LNCAP (cell line): ENCODE results near the gene PLA2G4A.
A peak's percentile ranks its signal among the peaks of the same experiment; 100 is the strongest.

Experiments
- CTCF ChIP-seq: fragments of 450-650 bp; IDR thresholded peaks from 2 replicates; pipeline ENCODE4 v1.5.1; 2017; ENCODE audit warnings: mild to moderate bottlenecking

Gene PLA2G4A

GRCh38 chr1:186997877-186998276, 169.1 kb downstream of the PLA2G4A start:
- no peak for TF ChIP-seq CTCF

DNA sequence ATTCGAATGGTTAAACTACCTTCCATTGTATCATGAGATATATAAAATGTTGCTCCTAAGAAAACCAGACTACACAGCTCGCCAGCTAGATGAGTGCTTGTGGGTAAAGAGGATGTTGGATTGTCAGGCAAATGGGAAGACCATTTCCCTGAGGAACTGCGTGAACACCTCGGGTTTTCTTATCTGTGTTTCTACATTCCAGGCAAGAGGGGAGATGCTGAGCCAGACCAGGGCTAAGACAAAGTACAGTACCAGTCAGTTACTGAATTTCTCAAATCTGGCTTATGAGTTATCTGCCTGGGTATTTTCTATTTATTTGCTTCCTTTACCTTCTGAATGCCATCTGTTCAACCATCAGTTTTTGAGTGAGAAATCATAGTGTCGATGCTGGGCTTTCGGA, 170.8 kb downstream of the PLA2G4A start:
- no peak for TF ChIP-seq CTCF

DNA sequence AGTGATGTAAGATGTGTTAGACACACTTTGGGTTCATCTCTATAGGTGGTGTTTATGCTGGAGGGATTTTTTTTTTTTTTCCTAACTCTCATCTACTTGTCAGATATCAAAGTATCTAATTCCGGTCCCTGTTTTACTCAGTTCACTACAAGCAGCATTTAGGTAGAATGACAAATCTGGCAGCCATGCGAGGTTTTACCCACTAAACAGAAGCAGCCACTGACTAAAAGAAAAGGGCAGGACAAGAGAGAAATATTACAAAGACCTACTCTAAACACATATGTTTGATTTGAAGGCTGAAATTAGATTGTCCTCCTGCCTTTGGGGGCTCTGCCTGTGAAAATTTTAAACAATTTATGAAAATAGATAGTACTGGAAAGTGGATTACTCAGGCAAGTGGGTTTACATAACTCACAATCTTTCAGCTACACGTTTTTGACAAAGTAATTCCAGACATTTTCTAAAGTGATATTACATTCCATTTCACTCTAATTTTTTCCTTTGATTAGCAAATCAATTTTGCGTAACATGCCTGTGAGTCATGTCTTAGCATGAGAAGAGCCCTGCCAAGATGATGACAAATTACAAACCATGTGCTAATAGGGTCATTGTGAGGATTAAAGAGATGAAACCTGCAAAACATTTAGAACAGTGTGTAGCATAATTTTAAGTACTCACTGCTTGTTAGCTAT, 172.6 kb downstream of the PLA2G4A start:
- TF ChIP-seq CTCF, result no peak

- no peak for TF ChIP-seq CTCF
These were observed 174.6 kb downstream of the PLA2G4A start for GRCh38 chr1:187003353-187003752.

DNA sequence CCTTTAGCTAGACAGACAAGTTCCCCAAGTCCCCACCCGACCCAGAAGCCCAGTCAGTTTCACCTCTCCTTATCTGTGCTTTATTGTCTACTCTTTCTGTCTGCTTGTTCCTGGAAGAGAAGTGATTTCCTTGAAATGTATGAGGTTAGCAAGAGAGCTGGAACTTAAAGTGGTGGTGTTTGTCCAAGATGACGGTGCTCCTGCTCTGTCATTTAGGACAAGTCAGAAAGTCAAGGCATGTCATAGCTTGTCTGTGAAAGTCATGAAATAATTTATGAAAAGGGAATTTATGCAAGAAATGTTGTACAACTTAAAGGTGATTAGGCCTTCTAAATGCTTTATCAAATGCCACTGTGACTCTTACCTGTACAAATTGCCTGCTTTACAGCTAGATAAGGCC, 178.1 kb downstream of the PLA2G4A start:
- no peak for TF ChIP-seq CTCF

DNA sequence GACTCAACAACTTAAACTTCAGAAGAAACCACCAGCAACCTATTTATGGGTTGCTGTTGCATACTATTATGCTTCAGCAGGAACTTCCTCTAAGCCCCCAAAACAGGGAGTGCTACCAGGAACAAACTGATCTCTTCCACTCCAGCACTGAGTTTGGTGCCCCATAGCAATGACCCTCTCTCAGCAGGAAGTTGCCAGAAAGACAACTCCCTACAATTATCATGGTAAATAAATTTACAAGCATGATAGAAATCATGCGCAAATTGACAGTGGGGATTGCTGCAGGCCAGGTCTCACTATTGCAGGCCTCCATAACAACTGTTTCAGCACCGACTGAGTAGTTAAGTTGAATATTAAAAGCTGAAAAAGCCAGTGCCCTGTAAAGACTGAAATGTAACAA, 180.6 kb downstream of the PLA2G4A start:
- TF ChIP-seq CTCF, result no peak

DNA sequence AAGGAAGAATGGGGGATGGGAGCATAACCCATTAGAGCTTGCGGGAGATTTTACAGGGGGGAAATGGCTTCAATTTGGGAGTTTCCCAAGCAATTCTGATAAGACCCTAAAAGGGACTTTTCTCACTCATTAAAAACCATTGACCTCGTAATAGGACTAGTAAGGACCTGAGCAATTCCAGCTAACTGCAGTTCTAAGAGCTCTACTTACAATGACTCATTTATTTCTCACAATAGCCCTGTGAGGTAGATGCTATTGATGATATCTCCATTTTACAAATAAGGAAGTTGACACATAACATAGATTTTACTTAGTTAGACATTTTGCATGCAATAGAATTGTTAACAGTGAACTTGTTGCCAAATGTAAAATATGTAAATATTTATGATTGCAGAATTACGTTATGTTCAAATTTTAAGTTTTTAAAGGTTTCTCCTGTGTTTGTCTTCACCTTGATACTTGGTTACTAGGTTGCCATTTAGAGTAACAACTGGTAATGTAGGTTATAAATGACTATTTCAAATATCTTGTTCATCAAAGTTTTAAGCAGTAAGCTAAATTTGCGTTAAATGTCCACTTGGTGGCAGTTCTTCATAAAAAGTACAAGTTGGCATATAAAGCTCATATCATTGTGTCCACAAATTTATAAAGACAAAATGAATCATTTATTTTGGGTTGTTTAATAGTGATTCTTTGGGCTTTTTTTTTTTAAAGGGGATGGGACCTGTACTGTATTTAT, 182.0 kb downstream of the PLA2G4A start:
- TF ChIP-seq CTCF, result peak; percentile 55; the same call in 1 of the 2 replicates
